ENCODE data around the gene ZNF143. TPM values are rescaled to one million over a fixed set of nuclear protein-coding genes. Genes with fewer than 3 reads are reported as not detected.

ZNF143 gene
- total and polyA plus RNA-seq, 2 of the 13 experiments (the other 11 are each of a cell fraction or from before 2014, with no cell fraction given), result 22.4 to 35.6 TPM

- TSS peak; percentile 35 for BruUV-seq (replicated peaks)
- no peak for DNase-seq (ENCODE audit: low spot score)
- Histone ChIP-seq H3K4me3 (replicated peaks in 1 of 3; ENCODE audit: insufficient read depth in 1 of 3, low read depth in 2 of 3, low read length in 3 of 3) (no peak overlapping the region), H3K79me2 (ENCODE audit: insufficient read depth, low read length) (no peaks in the 10 kb centered on the region), H4K20me1 (ENCODE audit: insufficient read depth, low read length) (no peaks in the 10 kb centered on the region), H3K9me3 (ENCODE audit: low read length) (no peaks in the 10 kb centered on the region), H2AFZ (ENCODE audit: low read length) (no peak overlapping the region), H3K4me1 (ENCODE audit: insufficient read depth, low read length) (no peaks in the 10 kb centered on the region), H3K4me2 (ENCODE audit: low read depth, low read length) (no peak overlapping the region), H3K9ac (ENCODE audit: insufficient read depth, low read depth, low read length) (no peak overlapping the region), H3K36me3 (replicated peaks in 1 of 2; ENCODE audit: control insufficient read depth in 1 of 2, insufficient read depth in 2 of 2, low read length in 2 of 2) (peaks cover 11 to 36% of the 10 kb centered on the region in 2 experiments), H3K27me3 (ENCODE audit: control insufficient read depth in 1 of 2, insufficient read depth in 2 of 2, low read length in 2 of 2) (no peaks in the 10 kb centered on the region), H3K27ac (ENCODE audit: extremely low read length, insufficient read depth, low read length) (no peak overlapping the region)
- CTCF ChIA-PET (ENCODE audit: low intra/inter-chr PET ratio, low total read pairs), result no interaction called here
- POLR2A ChIA-PET, result no interaction called here
- TF ChIP-seq HNF4A (CRISPR knock-in tag; IDR thresholded peaks at IDR 0.05) (no peak), CENPT (CRISPR knock-in tag; IDR thresholded peaks at IDR 0.05; ENCODE audit: low read depth) (no peak), ZNF232 (CRISPR knock-in tag; IDR thresholded peaks at IDR 0.05; ENCODE audit: borderline replicate concordance) (no peak), ZNF576 (CRISPR knock-in tag; IDR thresholded peaks at IDR 0.05) (no peak), NCOA1 (CRISPR knock-in tag; IDR thresholded peaks at IDR 0.05) (no peak), AHR (CRISPR knock-in tag; IDR thresholded peaks at IDR 0.05) (no peak), ZBTB7A (CRISPR knock-in tag; IDR thresholded peaks at IDR 0.05) (no peak)
- WGBS (ENCODE audit: low lambda C conversion rate), result 85% methylated on average over 2 of the region's 2 CpGs
- in situ Hi-C loops (cut with HindIII; ENCODE audit: extremely low pct_ligation_motif_present, low pct_unique_long_range_greater_than_20kb), result loop anchor here (25.0 kb wide), 1 partner anchor 318 kb away; no protein-coding TSS in a partner anchor
- intact Hi-C loops (cut with micrococcal nuclease; ENCODE audit: unreplicated experiment), result no loop called here
- FAIRE-seq, result no peak
- no peak for ATAC-seq
Observed at GRCh38 chr11:9479899-9480298, 19.1 kb downstream of the ZNF143 start.

DNA sequence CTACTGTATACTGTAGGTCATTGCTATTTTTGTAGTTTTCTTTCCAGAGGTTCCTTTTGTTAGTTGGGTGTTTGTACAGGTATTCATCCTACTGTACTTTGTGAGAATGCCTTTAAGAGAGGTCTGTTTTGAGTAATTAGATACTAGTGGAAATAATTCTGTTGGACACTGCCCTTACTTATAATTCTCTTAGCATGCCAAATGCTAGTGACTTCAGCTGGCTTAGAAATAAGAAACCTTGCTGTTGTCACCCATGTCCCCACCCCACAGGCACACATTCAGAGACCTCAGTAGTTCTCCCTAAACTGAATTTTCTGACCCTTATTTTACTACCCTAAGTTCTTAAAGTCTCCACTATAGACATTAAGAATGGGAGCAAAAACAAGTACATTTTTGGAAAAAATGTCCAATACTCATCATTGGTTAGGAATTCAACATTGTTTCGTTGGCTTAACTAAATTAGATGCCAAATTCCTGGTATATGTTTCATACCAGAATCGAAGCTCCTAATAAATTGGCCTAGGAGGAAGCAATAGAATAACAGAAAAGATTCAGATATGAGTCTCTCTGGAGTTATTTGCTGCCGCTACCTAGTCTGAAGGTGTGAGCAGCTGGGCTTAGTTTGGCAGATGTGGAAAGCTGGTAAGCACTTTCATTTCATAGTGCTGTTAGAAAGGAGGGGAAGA lies 28.4 kb downstream of the ZNF143 start:
- intact Hi-C loops (cut with micrococcal nuclease; ENCODE audit: unreplicated experiment) (no loop called here), in situ Hi-C loops (cut with HindIII; ENCODE audit: extremely low pct_ligation_motif_present, low pct_unique_long_range_greater_than_20kb) (loop anchor here (25.0 kb wide), 1 partner anchor 327 kb away; no protein-coding TSS in a partner anchor)
- FAIRE-seq (no peak), DNase-seq (ENCODE audit: low spot score) (no peak), ATAC-seq (no peak)
- Histone ChIP-seq H3K27me3 (ENCODE audit: control insufficient read depth in 1 of 2, insufficient read depth in 2 of 2, low read length in 2 of 2) (no peaks in the 10 kb centered on the region), H3K79me2 (ENCODE audit: insufficient read depth, low read length) (no peaks in the 10 kb centered on the region), H3K9ac (ENCODE audit: insufficient read depth, low read depth, low read length) (no peak overlapping the region), H4K20me1 (ENCODE audit: insufficient read depth, low read length) (no peaks in the 10 kb centered on the region), H3K4me3 (replicated peaks in 1 of 3; ENCODE audit: insufficient read depth in 1 of 3, low read depth in 2 of 3, low read length in 3 of 3) (no peak overlapping the region), H2AFZ (ENCODE audit: low read length) (no peak overlapping the region), H3K4me2 (ENCODE audit: low read depth, low read length) (no peak overlapping the region), H3K9me3 (ENCODE audit: low read length) (no peaks in the 10 kb centered on the region), H3K36me3 (replicated peaks in 1 of 2; ENCODE audit: control insufficient read depth in 1 of 2, insufficient read depth in 2 of 2, low read length in 2 of 2) (peaks cover 6 to 22% of the 10 kb centered on the region in 2 experiments; a peak in 4 of 5 replicates), H3K4me1 (ENCODE audit: insufficient read depth, low read length) (no peaks in the 10 kb centered on the region), H3K27ac (ENCODE audit: extremely low read length, insufficient read depth, low read length) (no peak overlapping the region)
- ChIA-PET CTCF (ENCODE audit: low intra/inter-chr PET ratio, low total read pairs) (no interaction called here), POLR2A (interaction anchor here (0.6 kb wide), 1 partner anchor 817 kb away, joined by 5 read pairs; no protein-coding TSS in a partner anchor)
- BruUV-seq (replicated peaks), result TSS peak; percentile 32
- 95% methylated on average over 3 of the region's 3 CpGs for WGBS (ENCODE audit: low lambda C conversion rate)
- TF ChIP-seq POLR2AphosphoS2 (IDR thresholded peaks at IDR 0.05; ENCODE audit: low read depth, low read length) (no peak), HIC2 (CRISPR knock-in tag; IDR thresholded peaks at IDR 0.05; ENCODE audit: low read depth) (no peak), RBAK (CRISPR knock-in tag; IDR thresholded peaks at IDR 0.05) (no peak), TBL1XR1 (IDR thresholded peaks at IDR 0.05; ENCODE audit: borderline replicate concordance, low read length, partially characterized antibody) (no peak)
- TF ChIP-seq, protein P1, sequence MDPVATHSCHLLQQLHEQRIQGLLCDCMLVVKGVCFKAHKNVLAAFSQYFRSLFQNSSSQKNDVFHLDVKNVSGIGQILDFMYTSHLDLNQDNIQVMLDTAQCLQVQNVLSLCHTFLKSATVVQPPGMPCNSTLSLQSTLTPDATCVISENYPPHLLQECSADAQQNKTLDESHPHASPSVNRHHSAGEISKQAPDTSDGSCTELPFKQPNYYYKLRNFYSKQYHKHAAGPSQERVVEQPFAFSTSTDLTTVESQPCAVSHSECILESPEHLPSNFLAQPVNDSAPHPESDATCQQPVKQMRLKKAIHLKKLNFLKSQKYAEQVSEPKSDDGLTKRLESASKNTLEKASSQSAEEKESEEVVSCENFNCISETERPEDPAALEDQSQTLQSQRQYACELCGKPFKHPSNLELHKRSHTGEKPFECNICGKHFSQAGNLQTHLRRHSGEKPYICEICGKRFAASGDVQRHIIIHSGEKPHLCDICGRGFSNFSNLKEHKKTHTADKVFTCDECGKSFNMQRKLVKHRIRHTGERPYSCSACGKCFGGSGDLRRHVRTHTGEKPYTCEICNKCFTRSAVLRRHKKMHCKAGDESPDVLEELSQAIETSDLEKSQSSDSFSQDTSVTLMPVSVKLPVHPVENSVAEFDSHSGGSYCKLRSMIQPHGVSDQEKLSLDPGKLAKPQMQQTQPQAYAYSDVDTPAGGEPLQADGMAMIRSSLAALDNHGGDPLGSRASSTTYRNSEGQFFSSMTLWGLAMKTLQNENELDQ (CRISPR knock-in tag; IDR thresholded peaks at IDR 0.05; ENCODE audit: borderline replicate concordance), result no peak
- TF ChIP-seq, protein P2, sequence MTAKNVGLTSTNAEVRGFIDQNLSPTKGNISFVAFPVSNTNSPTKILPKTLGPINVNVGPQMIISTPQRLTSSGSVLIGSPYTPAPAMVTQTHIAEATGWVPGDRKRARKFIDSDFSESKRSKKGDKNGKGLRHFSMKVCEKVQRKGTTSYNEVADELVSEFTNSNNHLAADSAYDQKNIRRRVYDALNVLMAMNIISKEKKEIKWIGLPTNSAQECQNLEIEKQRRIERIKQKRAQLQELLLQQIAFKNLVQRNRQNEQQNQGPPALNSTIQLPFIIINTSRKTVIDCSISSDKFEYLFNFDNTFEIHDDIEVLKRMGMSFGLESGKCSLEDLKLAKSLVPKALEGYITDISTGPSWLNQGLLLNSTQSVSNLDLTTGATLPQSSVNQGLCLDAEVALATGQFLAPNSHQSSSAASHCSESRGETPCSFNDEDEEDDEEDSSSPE (CRISPR knock-in tag; IDR thresholded peaks at IDR 0.05), result no peak
